Nephron progenitor cell (in vitro differentiated cells): ENCODE results near the gene CCL4.
"Not testable (repeated sequence)": the region's sequence is repeated elsewhere in the genome, so short reads cannot be mapped to it uniquely, and the experiment has no call there.

Source experiments
- DNase-seq: peaks from one replicate; pipeline ENCODE4 v3.0.0; 2021
- H3K27ac Mint-ChIP-seq: 2 replicates; pipeline ENCODE4 v1.8.0; 2021; ENCODE audit warnings: mild to moderate bottlenecking, moderate library complexity, mixed read lengths
- H3K27me3 Mint-ChIP-seq: 2 replicates; pipeline ENCODE4 v1.8.0; 2021; ENCODE audit warnings: mild to moderate bottlenecking, low read depth, mixed read lengths; ENCODE audit not compliant: poor library complexity
- H3K36me3 Mint-ChIP-seq: 2 replicates; pipeline ENCODE4 v1.8.0; 2021; ENCODE audit warnings: low read depth, mixed read lengths
- H3K4me1 Mint-ChIP-seq: 2 replicates; pipeline ENCODE4 v1.8.0; 2021; ENCODE audit warnings: mixed read lengths
- H3K4me3 Mint-ChIP-seq: 2 replicates; pipeline ENCODE4 v1.8.0; 2021; ENCODE audit warnings: mild to moderate bottlenecking, moderate library complexity, mixed read lengths
- H3K9me3 Mint-ChIP-seq: 2 replicates; pipeline ENCODE4 v1.8.0; 2021; ENCODE audit warnings: mild to moderate bottlenecking, moderate library complexity, mixed read lengths
- CTCF ChIP-seq: fragments of 200-600 bp; sonication (generic); IDR thresholded peaks from 2 replicates; pipeline ENCODE4 v1.5.0; 2021; ENCODE audit warnings: antibody characterized with exemption

CCL4 gene

GRCh38 chr17:36103401-36103975 lies at the start of gene CCL4:
TSS of gene CCL4 (plus strand) at chr17:36103827. CDS start at chr17:36103906, 79 bp downstream.
- not testable (repeated sequence) for H3K36me3 Mint-ChIP-seq, H3K4me1 Mint-ChIP-seq, DNase-seq, H3K4me3 Mint-ChIP-seq, H3K9me3 Mint-ChIP-seq, H3K27ac Mint-ChIP-seq
- peaks cover 42% of the 10 kb centered on the region for H3K27me3 Mint-ChIP-seq

- Mint-ChIP-seq H3K4me1 (no peaks in the 10 kb centered on the region), H3K27me3 (no peaks in the 10 kb centered on the region)
These were observed 48.5 kb upstream of the CCL4 start for GRCh38 chr17:36055171-36055570.

GRCh38 chr17:36055921-36056520 lies 47.6 kb upstream of the CCL4 start:
- H3K27ac Mint-ChIP-seq = no peak overlapping the region
- DNase-seq = no peak
- TF ChIP-seq CTCF = no peak
- H3K4me1 Mint-ChIP-seq = no peaks in the 10 kb centered on the region
- H3K36me3 Mint-ChIP-seq = no peaks in the 10 kb centered on the region
- H3K27me3 Mint-ChIP-seq = no peaks in the 10 kb centered on the region
- H3K9me3 Mint-ChIP-seq = peaks cover 17% of the 10 kb centered on the region
- H3K4me3 Mint-ChIP-seq = no peak overlapping the region

More at GRCh38 chr17:36055171-36055570, 48.5 kb upstream of the CCL4 start:
- TF ChIP-seq CTCF = no peak
- Mint-ChIP-seq H3K27ac (no peak overlapping the region), H3K9me3 (peaks cover 22% of the 10 kb centered on the region), H3K36me3 (no peaks in the 10 kb centered on the region), H3K4me3 (no peak overlapping the region)
- DNase-seq = no peak

- Mint-ChIP-seq H3K36me3 (no peaks in the 10 kb centered on the region), H3K27ac (peak overlapping the region; percentile 33), H3K27me3 (no peaks in the 10 kb centered on the region), H3K9me3 (peaks cover 3% of the 10 kb centered on the region), H3K4me1 (no peaks in the 10 kb centered on the region), H3K4me3 (no peak overlapping the region)
- no peak for TF ChIP-seq CTCF
- no peak for DNase-seq
These were observed 45.7 kb upstream of the CCL4 start for GRCh38 chr17:36057911-36058310.

- H3K36me3 Mint-ChIP-seq = no peaks in the 10 kb centered on the region
- no peaks in the 10 kb centered on the region for H3K4me1 Mint-ChIP-seq
- H3K27ac Mint-ChIP-seq = no peak overlapping the region
- no peaks in the 10 kb centered on the region for H3K27me3 Mint-ChIP-seq
- no peak for DNase-seq
- peaks cover 3% of the 10 kb centered on the region for H3K9me3 Mint-ChIP-seq
- TF ChIP-seq CTCF = no peak
- no peak overlapping the region for H3K4me3 Mint-ChIP-seq
These were observed 44.2 kb upstream of the CCL4 start for GRCh38 chr17:36059406-36059805.

- no peak for DNase-seq
- no peak overlapping the region for H3K27ac Mint-ChIP-seq
- no peak for TF ChIP-seq CTCF
- peaks cover 3% of the 10 kb centered on the region for H3K27me3 Mint-ChIP-seq
- H3K36me3 Mint-ChIP-seq = no peaks in the 10 kb centered on the region
- peaks cover 3% of the 10 kb centered on the region for H3K9me3 Mint-ChIP-seq
- H3K4me3 Mint-ChIP-seq = no peak overlapping the region
- no peaks in the 10 kb centered on the region for H3K4me1 Mint-ChIP-seq
These were observed 42.8 kb upstream of the CCL4 start for GRCh38 chr17:36060816-36061215.
